Right renal pelvis (tissue), 4 donors: ENCODE measurements around the gene ECI2. TPM values are rescaled to one million over a fixed set of nuclear protein-coding genes. Genes with fewer than 3 reads are reported as not detected.

Source experiments
- polyA plus RNA-seq, 4 donors: library from polyadenylated mRNA; unstranded; fragments of 120-200 nt; gene quantifications; one replicate each; pipeline ENCODE4 v1.2.1, GENCODE V29; 2013; ENCODE audit not compliant: insufficient read length in 4 of 4

The ECI2 gene
- polyA plus RNA-seq, 4 donors: 94.0 to 119 (median 103) TPM

Other genes starting within 250 kb of the ECI2 start
- 1 to 10 TPM in 3 of 4 donors, under 1 TPM in 1; 1.00 to 1.7 (median 1.3) TPM for gene FAM217A, start 56.4 kb downstream of the ECI2 start, polyA plus RNA-seq